ENCODE measurements around the gene FGD2. TPM values are rescaled to one million over a fixed set of nuclear protein-coding genes. Genes with fewer than 3 reads are reported as not detected.

Gene FGD2
- total RNA-seq, 1 experiment from 2014 or later: 0.10 TPM

DNA sequence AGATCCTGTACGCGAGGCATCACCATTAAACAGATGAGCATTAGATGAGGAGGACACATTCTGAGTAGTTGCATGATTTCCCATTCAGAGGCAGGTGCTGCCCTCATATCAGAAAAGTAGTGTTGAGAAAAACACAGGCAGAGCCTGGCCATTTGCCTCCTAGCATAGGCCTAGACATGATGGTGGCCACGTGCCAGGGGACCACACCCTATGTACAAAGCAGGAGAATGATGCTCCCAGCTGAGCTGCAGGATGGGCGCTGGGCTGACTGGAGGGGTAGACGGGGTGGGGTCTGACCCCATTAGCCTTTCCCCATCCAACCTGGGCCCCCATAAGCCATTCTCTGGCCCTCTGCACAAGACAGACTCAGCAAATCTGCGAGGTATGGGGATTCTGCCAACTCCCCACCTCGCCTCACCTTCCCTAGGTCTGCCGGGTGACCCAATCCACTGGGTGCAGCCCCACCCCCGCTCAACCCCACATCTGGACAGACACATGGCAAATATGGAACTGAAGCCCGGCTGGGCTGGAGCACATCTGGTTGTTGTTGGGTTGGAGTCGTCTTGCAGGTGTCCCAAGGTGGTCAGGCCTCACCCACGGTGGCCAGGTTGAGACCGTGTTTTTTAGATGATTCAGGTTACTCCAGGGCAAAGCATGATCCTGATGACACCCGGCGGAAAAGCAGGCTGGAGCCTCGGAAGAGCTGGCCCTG lies 37.0 kb upstream of the FGD2 start:
- peaks cover under 1 to 8% of the 10 kb centered on the region in 2 experiments; a peak in 3 of 4 replicates for H3K4me1 ChIP-seq (ENCODE audit: control insufficient read depth in 1 of 2, insufficient read depth in 2 of 2, low read length in 2 of 2)
- no peak overlapping the region for H2AFZ ChIP-seq (ENCODE audit: low read depth, low read length, poor library complexity, severe bottlenecking)
- no peak for ATAC-seq
- no peak for DNase-seq (ENCODE audit: low read depth, low spot score)
- ChIA-PET RAD21 (ENCODE audit: low non-redundant PET in 1 of 2, low total read pairs in 2 of 2, uncharacterized antibody in 2 of 2, unreplicated experiment in 2 of 2) (no interaction called here), POLR2A (no interaction called here), CTCF (no interaction called here)
- H4K20me1 ChIP-seq (ENCODE audit: insufficient read depth): no peaks in the 10 kb centered on the region
- H3K4me2 ChIP-seq (ENCODE audit: low read length): no peak overlapping the region
- H3K4me3 ChIP-seq (replicated peaks in 1 of 2; ENCODE audit: low read depth in 1 of 2, low read length in 2 of 2): no peak overlapping the region
- no peak overlapping the region for H3K9ac ChIP-seq (ENCODE audit: low read length)
- no peaks in the 10 kb centered on the region for H3K27me3 ChIP-seq (ENCODE audit: insufficient read depth, low read length)
- H3K36me3 ChIP-seq (ENCODE audit: control insufficient read depth in 1 of 2, insufficient read depth in 2 of 2, low read length in 2 of 2): peaks cover 42 to 55% of the 10 kb centered on the region in 2 experiments
- H3K27ac ChIP-seq (ENCODE audit: low read depth, low read length): no peak overlapping the region
- BruUV-seq (replicated peaks): TSS peak; percentile 73
- H3K9me2 ChIP-seq (ENCODE audit: insufficient read depth): no peaks in the 10 kb centered on the region
- intact Hi-C loops (cut with micrococcal nuclease): no loop called here
- no peaks in the 10 kb centered on the region for H3K9me3 ChIP-seq (ENCODE audit: control insufficient read depth in 1 of 2, insufficient read depth in 1 of 2, low read depth in 1 of 2, low read length in 2 of 2)
- TF ChIP-seq CBX3 (IDR thresholded peaks at IDR 0.05; ENCODE audit: low read depth) (no peak), ELF1 (IDR thresholded peaks at IDR 0.05; ENCODE audit: borderline replicate concordance, low read depth) (no peak), ZFX (IDR thresholded peaks at IDR 0.05) (no peak), SIN3A (IDR thresholded peaks at IDR 0.05; ENCODE audit: low read depth) (no peak), TCF7L2 (IDR thresholded peaks at IDR 0.05; ENCODE audit: borderline replicate concordance, extremely low read depth, insufficient read depth, insufficient read length) (no peak), CEBPB (IDR thresholded peaks at IDR 0.05; ENCODE audit: low read depth) (no peak), RAD21 (IDR thresholded peaks at IDR 0.05; ENCODE audit: low read depth) (no peak), JUND (IDR thresholded peaks at IDR 0.05) (no peak), EZH2 (IDR thresholded peaks at IDR 0.05) (no peak), EZH2phosphoT487 (IDR thresholded peaks at IDR 0.05; ENCODE audit: borderline replicate concordance) (no peak), POLR2AphosphoS5 (IDR thresholded peaks at IDR 0.05; ENCODE audit: low read depth, low read length) (no peak), FOSL1 (IDR thresholded peaks at IDR 0.05; ENCODE audit: low read depth) (no peak), SP1 (IDR thresholded peaks at IDR 0.05; ENCODE audit: low read depth) (no peak)
- TF ChIP-seq, protein P1, sequence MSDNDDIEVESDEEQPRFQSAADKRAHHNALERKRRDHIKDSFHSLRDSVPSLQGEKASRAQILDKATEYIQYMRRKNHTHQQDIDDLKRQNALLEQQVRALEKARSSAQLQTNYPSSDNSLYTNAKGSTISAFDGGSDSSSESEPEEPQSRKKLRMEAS (IDR thresholded peaks at IDR 0.05): no peak
- TF ChIP-seq, protein P2, sequence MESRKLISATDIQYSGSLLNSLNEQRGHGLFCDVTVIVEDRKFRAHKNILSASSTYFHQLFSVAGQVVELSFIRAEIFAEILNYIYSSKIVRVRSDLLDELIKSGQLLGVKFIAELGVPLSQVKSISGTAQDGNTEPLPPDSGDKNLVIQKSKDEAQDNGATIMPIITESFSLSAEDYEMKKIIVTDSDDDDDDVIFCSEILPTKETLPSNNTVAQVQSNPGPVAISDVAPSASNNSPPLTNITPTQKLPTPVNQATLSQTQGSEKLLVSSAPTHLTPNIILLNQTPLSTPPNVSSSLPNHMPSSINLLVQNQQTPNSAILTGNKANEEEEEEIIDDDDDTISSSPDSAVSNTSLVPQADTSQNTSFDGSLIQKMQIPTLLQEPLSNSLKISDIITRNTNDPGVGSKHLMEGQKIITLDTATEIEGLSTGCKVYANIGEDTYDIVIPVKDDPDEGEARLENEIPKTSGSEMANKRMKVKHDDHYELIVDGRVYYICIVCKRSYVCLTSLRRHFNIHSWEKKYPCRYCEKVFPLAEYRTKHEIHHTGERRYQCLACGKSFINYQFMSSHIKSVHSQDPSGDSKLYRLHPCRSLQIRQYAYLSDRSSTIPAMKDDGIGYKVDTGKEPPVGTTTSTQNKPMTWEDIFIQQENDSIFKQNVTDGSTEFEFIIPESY (IDR thresholded peaks at IDR 0.05; ENCODE audit: extremely low read depth, insufficient replicate concordance, low read length): no peak
- TF ChIP-seq, protein P3, sequence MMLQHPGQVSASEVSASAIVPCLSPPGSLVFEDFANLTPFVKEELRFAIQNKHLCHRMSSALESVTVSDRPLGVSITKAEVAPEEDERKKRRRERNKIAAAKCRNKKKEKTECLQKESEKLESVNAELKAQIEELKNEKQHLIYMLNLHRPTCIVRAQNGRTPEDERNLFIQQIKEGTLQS (IDR thresholded peaks at IDR 0.05): no peak
- TF ChIP-seq, protein P4, sequence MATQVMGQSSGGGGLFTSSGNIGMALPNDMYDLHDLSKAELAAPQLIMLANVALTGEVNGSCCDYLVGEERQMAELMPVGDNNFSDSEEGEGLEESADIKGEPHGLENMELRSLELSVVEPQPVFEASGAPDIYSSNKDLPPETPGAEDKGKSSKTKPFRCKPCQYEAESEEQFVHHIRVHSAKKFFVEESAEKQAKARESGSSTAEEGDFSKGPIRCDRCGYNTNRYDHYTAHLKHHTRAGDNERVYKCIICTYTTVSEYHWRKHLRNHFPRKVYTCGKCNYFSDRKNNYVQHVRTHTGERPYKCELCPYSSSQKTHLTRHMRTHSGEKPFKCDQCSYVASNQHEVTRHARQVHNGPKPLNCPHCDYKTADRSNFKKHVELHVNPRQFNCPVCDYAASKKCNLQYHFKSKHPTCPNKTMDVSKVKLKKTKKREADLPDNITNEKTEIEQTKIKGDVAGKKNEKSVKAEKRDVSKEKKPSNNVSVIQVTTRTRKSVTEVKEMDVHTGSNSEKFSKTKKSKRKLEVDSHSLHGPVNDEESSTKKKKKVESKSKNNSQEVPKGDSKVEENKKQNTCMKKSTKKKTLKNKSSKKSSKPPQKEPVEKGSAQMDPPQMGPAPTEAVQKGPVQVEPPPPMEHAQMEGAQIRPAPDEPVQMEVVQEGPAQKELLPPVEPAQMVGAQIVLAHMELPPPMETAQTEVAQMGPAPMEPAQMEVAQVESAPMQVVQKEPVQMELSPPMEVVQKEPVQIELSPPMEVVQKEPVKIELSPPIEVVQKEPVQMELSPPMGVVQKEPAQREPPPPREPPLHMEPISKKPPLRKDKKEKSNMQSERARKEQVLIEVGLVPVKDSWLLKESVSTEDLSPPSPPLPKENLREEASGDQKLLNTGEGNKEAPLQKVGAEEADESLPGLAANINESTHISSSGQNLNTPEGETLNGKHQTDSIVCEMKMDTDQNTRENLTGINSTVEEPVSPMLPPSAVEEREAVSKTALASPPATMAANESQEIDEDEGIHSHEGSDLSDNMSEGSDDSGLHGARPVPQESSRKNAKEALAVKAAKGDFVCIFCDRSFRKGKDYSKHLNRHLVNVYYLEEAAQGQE (IDR thresholded peaks at IDR 0.05; ENCODE audit: low read depth): no peak
- no peaks in the 10 kb centered on the region; the same call in 1 of the 2 replicates for H3K79me2 ChIP-seq (ENCODE audit: insufficient read depth, low read length)
